Measurements from ENCODE around the gene KCNV2.

GRCh38 chr9:2704504-2704903 is 12.8 kb upstream of the KCNV2 start:
- TF ChIP-seq EZH2phosphoT487 (IDR thresholded peaks at IDR 0.05; ENCODE audit: low read length): no peak
- no peak for TF ChIP-seq EZH2 (optimal IDR thresholded peaks at IDR 0.05; ENCODE audit: low read depth, low read length)
- TF ChIP-seq CTCF (IDR thresholded peaks at IDR 0.05; ENCODE audit: low read length): no peak
